SK-N-SH (cell line): Measurements from ENCODE around the gene OR9Q1. TPM values are rescaled to one million over a fixed set of nuclear protein-coding genes. Genes with fewer than 3 reads are reported as not detected.

ENCODE experiments used
- CTCF ChIA-PET: fragments of 300-600, 350-600 bp; formaldehyde crosslinking; extraction: SDS; loops from one replicate; lab custom pipeline; 2021; lab: Yijun Ruan, JAX
- POLR2A ChIA-PET: fragments of 350-600 bp; sonication (Branson Sonifier 250); formaldehyde crosslinking; extraction: SDS; loops from one replicate; lab custom pipeline; 2020; ENCODE audit warnings: antibody characterized with exemption, inconsistent platforms; lab: Yijun Ruan, JAX
- DNase-seq: peaks from one replicate; pipeline ENCODE4 v3.0.0; 2012
- H2AFZ ChIP-seq: fragments of 200-600 bp; sonication (generic); 2 replicates; pipeline ENCODE4 v1.8.1; 2016; ENCODE audit warnings: antibody characterized with exemption, mild to moderate bottlenecking, low read depth
- H3F3A ChIP-seq: fragments of 200-600 bp; sonication (generic); replicated peaks from 2 replicates; pipeline ENCODE3; 2016; ENCODE audit warnings: antibody characterized with exemption, mild to moderate bottlenecking; ENCODE audit not compliant: insufficient read depth
- H3K27ac ChIP-seq, 2 experiments: fragments of 200-500 bp in 1 of 2; fragments of 200-600 bp in 1 of 2; sonication (Bioruptor generic) in 1 of 2; sonication (generic), shearing (Covaris generic) in 1 of 2; 2 replicates each; pipeline versions ENCODE4 v1.5.1 to v1.6.1; 2014 to 2016; ENCODE audit warnings: low read depth in 2 of 2, inconsistent platforms in 1 of 2, low read length in 1 of 2, mild to moderate bottlenecking in 1 of 2, mixed read lengths in 1 of 2
- H3K27me3 ChIP-seq: fragments of 200-600 bp; sonication (generic), shearing (Covaris generic); 2 replicates; pipeline ENCODE4 v1.6.1; 2016; ENCODE audit warnings: mixed run types; ENCODE audit not compliant: insufficient read depth
- H3K36me3 ChIP-seq, 2 experiments: fragments of 200-500 bp in 1 of 2; fragments of 200-600 bp in 1 of 2; sonication (Bioruptor generic) in 1 of 2; sonication (generic) in 1 of 2; replicated peaks in 1 of 2; 2 replicates each; pipeline versions ENCODE3 to v1.5.1; 2014 to 2016; ENCODE audit warnings: low read length in 1 of 2, mild to moderate bottlenecking in 1 of 2; ENCODE audit not compliant: insufficient read depth in 2 of 2, control insufficient read depth in 1 of 2
- H3K4me1 ChIP-seq, 2 experiments: fragments of 200-500 bp in 1 of 2; fragments of 200-600 bp in 1 of 2; sonication (Bioruptor generic) in 1 of 2; sonication (generic), shearing (Covaris generic) in 1 of 2; 2 replicates each; pipeline versions ENCODE4 v1.5.1 to v1.6.1; 2014 to 2016; ENCODE audit warnings: low read depth in 1 of 2, low read length in 1 of 2, mixed run types in 1 of 2; ENCODE audit not compliant: insufficient read depth in 2 of 2, control insufficient read depth in 1 of 2
- H3K4me2 ChIP-seq: fragments of 200-600 bp; sonication (generic), shearing (Covaris generic); 2 replicates; pipeline ENCODE4 v1.6.1; 2017; ENCODE audit warnings: mixed run types
- H3K4me3 ChIP-seq, 2 experiments: fragments of 200-500 bp in 1 of 2; fragments of 200-600 bp in 1 of 2; sonication (Bioruptor generic) in 1 of 2; sonication (generic), shearing (Covaris generic) in 1 of 2; 2 replicates each; pipeline versions ENCODE4 v1.5.1 to v1.8.1; 2014 to 2016; ENCODE audit warnings: low read depth in 2 of 2, inconsistent platforms in 1 of 2, low read length in 1 of 2, mild to moderate bottlenecking in 1 of 2, mixed read lengths in 1 of 2, moderate library complexity in 1 of 2
- H3K79me2 ChIP-seq: fragments of 200-600 bp; sonication (generic); 2 replicates; pipeline ENCODE4 v1.8.1; 2017; ENCODE audit warnings: mild to moderate bottlenecking; ENCODE audit not compliant: insufficient read depth
- H3K9ac ChIP-seq: fragments of 200-600 bp; sonication (generic); 2 replicates; pipeline ENCODE4 v1.6.1; 2017; ENCODE audit warnings: mixed run types
- H3K9me2 ChIP-seq: fragments of 200-600 bp; sonication (generic); 2 replicates; pipeline ENCODE4 v1.6.1; 2017; ENCODE audit warnings: mixed run types
- H3K9me3 ChIP-seq: fragments of 200-600 bp; sonication (generic); 2 replicates; pipeline ENCODE4 v1.6.1; 2017; ENCODE audit warnings: mixed run types, mild to moderate bottlenecking, moderate library complexity
- H4K20me1 ChIP-seq: fragments of 200-600 bp; sonication (generic); 2 replicates; pipeline ENCODE4 v1.6.1; 2017; ENCODE audit warnings: mild to moderate bottlenecking, mixed run types; ENCODE audit not compliant: insufficient read depth
- EZH2phosphoT487 ChIP-seq: fragments of 200-600 bp; sonication (generic); IDR thresholded peaks from 2 replicates; pipeline ENCODE4 v1.6.1; 2017; ENCODE audit warnings: low read depth, mixed run types, mild to moderate bottlenecking, antibody characterized with exemption, moderate library complexity, borderline replicate concordance
- FOXJ3 ChIP-seq: sonication (generic); formaldehyde crosslinking; IDR thresholded peaks from 2 replicates; pipeline ENCODE4 v1.5.1; 2020; ENCODE audit warnings: mild to moderate bottlenecking, missing genetic modification reagents
- NFIC ChIP-seq: IDR thresholded peaks from 2 replicates; pipeline ENCODE4 v1.4.0; 2012; ENCODE audit warnings: borderline replicate concordance
- NRF1 ChIP-seq: IDR thresholded peaks from 2 replicates; pipeline ENCODE4 v1.6.1; 2012; ENCODE audit warnings: low read depth, mild to moderate bottlenecking, low read length
- RCOR1 ChIP-seq: fragments of 150-350 bp; IDR thresholded peaks from 2 replicates; pipeline ENCODE4 v1.6.1; 2017; ENCODE audit warnings: antibody characterized with exemption, low read length
- SMC3 ChIP-seq: IDR thresholded peaks from 2 replicates; pipeline ENCODE4 v1.6.1; 2012; ENCODE audit warnings: low read depth, low read length, improper control_type of control experiment
- TAF1 ChIP-seq: IDR thresholded peaks from 2 replicates; pipeline ENCODE4 v1.6.1; 2012; ENCODE audit warnings: low read depth, mild to moderate bottlenecking, low read length, moderate library complexity, borderline replicate concordance
- TCF12 ChIP-seq: IDR thresholded peaks from 2 replicates; pipeline ENCODE4 v1.4.0; 2012
- TEAD4 ChIP-seq: IDR thresholded peaks from 2 replicates; pipeline ENCODE4 v1.4.0; 2012; ENCODE audit warnings: mild to moderate bottlenecking, borderline replicate concordance; ENCODE audit not compliant: insufficient read depth
- YY1 ChIP-seq: IDR thresholded peaks from 2 replicates; pipeline ENCODE4 v1.4.0; 2012; ENCODE audit warnings: low read depth, mild to moderate bottlenecking
- WGBS: methylation state at CpG from one replicate; pipeline ENCODE4 v1.1.6; 2017; ENCODE audit warnings: low lambda C conversion rate; 5-methylcytosine and 5-hydroxymethylcytosine counted together
- polyA plus RNA-seq, 3 experiments: library from polyadenylated mRNA; depleted of rRNA; stranded (reverse); fragments of >200 nt; gene quantifications; 2 replicates each; pipeline ENCODE4 v1.2.3, GENCODE V29; 2012
- TF ChIP-seq, protein P1 (sequence below): fragments of 150-350 bp; IDR thresholded peaks from 2 replicates; pipeline ENCODE4 v1.6.1; 2016; ENCODE audit warnings: mild to moderate bottlenecking, low read depth, low read length
- TF ChIP-seq, protein P2 (sequence below): fragments of 150-350 bp; IDR thresholded peaks from 2 replicates; pipeline ENCODE4 v1.6.1; 2017; ENCODE audit warnings: antibody characterized with exemption, low read length, low read depth, borderline replicate concordance
- TF ChIP-seq, protein P3 (sequence below): IDR thresholded peaks from 2 replicates; pipeline ENCODE4 v1.4.0; 2012; ENCODE audit warnings: low read depth, borderline replicate concordance
- TF ChIP-seq, protein P4 (sequence below): IDR thresholded peaks from 2 replicates; pipeline ENCODE4; 2012
- TF ChIP-seq, protein P5 (sequence below): IDR thresholded peaks from 2 replicates; pipeline ENCODE4 v1.6.1; 2012; ENCODE audit warnings: mild to moderate bottlenecking, low read depth, low read length, moderate library complexity
- TF ChIP-seq, protein P6 (sequence below): IDR thresholded peaks from 2 replicates; pipeline ENCODE4 v1.4.0; 2012; ENCODE audit warnings: low read depth, borderline replicate concordance
- TF ChIP-seq, protein P7 (sequence below): fragments of 200-600 bp; sonication (generic); IDR thresholded peaks from 2 replicates; pipeline ENCODE4 v1.6.1; 2017; ENCODE audit warnings: antibody characterized with exemption, mild to moderate bottlenecking, moderate library complexity

OR9Q1 gene
- polyA plus RNA-seq, 1 of the 3 experiments (the other 2 are of a cell fraction): not detected

DNA sequence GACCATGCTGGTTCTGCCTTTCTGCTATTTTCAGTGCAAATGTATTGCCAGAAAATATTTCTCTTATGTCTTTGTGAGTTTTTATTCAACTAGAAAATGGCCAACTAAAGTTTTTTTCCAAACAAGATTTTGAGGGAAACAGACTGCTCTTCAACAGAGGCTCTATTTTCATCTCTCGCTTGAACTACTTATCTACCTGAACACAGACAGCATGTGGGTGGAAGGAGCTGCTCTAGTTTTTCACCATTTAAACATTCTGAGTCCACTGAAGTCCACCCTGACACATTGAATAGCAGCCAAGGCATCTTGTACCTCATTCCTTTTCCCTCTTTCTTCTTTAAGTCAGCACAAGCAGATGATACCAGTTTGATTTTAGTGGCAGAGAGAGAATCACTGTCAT lies 111.5 kb downstream of the OR9Q1 start:
- TF ChIP-seq, protein P1, sequence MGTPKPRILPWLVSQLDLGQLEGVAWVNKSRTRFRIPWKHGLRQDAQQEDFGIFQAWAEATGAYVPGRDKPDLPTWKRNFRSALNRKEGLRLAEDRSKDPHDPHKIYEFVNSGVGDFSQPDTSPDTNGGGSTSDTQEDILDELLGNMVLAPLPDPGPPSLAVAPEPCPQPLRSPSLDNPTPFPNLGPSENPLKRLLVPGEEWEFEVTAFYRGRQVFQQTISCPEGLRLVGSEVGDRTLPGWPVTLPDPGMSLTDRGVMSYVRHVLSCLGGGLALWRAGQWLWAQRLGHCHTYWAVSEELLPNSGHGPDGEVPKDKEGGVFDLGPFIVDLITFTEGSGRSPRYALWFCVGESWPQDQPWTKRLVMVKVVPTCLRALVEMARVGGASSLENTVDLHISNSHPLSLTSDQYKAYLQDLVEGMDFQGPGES: no peak
- TF ChIP-seq RCOR1: no peak
- TF ChIP-seq YY1: no peak
- TF ChIP-seq SMC3: no peak
- TF ChIP-seq, protein P2, sequence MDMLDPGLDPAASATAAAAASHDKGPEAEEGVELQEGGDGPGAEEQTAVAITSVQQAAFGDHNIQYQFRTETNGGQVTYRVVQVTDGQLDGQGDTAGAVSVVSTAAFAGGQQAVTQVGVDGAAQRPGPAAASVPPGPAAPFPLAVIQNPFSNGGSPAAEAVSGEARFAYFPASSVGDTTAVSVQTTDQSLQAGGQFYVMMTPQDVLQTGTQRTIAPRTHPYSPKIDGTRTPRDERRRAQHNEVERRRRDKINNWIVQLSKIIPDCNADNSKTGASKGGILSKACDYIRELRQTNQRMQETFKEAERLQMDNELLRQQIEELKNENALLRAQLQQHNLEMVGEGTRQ: no peak
- TF ChIP-seq NRF1: no peak
- TF ChIP-seq, protein P3, sequence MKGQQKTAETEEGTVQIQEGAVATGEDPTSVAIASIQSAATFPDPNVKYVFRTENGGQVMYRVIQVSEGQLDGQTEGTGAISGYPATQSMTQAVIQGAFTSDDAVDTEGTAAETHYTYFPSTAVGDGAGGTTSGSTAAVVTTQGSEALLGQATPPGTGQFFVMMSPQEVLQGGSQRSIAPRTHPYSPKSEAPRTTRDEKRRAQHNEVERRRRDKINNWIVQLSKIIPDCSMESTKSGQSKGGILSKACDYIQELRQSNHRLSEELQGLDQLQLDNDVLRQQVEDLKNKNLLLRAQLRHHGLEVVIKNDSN: no peak
- TF ChIP-seq TCF12: no peak
- TF ChIP-seq FOXJ3 (CRISPR knock-in tag): no peak
- TF ChIP-seq, protein P4, sequence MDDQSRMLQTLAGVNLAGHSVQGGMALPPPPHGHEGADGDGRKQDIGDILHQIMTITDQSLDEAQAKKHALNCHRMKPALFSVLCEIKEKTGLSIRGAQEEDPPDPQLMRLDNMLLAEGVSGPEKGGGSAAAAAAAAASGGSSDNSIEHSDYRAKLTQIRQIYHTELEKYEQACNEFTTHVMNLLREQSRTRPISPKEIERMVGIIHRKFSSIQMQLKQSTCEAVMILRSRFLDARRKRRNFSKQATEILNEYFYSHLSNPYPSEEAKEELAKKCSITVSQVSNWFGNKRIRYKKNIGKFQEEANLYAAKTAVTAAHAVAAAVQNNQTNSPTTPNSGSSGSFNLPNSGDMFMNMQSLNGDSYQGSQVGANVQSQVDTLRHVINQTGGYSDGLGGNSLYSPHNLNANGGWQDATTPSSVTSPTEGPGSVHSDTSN: no peak
- no peak for TF ChIP-seq NFIC
- TF ChIP-seq EZH2phosphoT487: no peak
- TF ChIP-seq, protein P5, sequence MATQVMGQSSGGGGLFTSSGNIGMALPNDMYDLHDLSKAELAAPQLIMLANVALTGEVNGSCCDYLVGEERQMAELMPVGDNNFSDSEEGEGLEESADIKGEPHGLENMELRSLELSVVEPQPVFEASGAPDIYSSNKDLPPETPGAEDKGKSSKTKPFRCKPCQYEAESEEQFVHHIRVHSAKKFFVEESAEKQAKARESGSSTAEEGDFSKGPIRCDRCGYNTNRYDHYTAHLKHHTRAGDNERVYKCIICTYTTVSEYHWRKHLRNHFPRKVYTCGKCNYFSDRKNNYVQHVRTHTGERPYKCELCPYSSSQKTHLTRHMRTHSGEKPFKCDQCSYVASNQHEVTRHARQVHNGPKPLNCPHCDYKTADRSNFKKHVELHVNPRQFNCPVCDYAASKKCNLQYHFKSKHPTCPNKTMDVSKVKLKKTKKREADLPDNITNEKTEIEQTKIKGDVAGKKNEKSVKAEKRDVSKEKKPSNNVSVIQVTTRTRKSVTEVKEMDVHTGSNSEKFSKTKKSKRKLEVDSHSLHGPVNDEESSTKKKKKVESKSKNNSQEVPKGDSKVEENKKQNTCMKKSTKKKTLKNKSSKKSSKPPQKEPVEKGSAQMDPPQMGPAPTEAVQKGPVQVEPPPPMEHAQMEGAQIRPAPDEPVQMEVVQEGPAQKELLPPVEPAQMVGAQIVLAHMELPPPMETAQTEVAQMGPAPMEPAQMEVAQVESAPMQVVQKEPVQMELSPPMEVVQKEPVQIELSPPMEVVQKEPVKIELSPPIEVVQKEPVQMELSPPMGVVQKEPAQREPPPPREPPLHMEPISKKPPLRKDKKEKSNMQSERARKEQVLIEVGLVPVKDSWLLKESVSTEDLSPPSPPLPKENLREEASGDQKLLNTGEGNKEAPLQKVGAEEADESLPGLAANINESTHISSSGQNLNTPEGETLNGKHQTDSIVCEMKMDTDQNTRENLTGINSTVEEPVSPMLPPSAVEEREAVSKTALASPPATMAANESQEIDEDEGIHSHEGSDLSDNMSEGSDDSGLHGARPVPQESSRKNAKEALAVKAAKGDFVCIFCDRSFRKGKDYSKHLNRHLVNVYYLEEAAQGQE: no peak
- TF ChIP-seq, protein P6, sequence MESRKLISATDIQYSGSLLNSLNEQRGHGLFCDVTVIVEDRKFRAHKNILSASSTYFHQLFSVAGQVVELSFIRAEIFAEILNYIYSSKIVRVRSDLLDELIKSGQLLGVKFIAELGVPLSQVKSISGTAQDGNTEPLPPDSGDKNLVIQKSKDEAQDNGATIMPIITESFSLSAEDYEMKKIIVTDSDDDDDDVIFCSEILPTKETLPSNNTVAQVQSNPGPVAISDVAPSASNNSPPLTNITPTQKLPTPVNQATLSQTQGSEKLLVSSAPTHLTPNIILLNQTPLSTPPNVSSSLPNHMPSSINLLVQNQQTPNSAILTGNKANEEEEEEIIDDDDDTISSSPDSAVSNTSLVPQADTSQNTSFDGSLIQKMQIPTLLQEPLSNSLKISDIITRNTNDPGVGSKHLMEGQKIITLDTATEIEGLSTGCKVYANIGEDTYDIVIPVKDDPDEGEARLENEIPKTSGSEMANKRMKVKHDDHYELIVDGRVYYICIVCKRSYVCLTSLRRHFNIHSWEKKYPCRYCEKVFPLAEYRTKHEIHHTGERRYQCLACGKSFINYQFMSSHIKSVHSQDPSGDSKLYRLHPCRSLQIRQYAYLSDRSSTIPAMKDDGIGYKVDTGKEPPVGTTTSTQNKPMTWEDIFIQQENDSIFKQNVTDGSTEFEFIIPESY: no peak
- no peak for TF ChIP-seq TAF1
- TF ChIP-seq, protein P7, sequence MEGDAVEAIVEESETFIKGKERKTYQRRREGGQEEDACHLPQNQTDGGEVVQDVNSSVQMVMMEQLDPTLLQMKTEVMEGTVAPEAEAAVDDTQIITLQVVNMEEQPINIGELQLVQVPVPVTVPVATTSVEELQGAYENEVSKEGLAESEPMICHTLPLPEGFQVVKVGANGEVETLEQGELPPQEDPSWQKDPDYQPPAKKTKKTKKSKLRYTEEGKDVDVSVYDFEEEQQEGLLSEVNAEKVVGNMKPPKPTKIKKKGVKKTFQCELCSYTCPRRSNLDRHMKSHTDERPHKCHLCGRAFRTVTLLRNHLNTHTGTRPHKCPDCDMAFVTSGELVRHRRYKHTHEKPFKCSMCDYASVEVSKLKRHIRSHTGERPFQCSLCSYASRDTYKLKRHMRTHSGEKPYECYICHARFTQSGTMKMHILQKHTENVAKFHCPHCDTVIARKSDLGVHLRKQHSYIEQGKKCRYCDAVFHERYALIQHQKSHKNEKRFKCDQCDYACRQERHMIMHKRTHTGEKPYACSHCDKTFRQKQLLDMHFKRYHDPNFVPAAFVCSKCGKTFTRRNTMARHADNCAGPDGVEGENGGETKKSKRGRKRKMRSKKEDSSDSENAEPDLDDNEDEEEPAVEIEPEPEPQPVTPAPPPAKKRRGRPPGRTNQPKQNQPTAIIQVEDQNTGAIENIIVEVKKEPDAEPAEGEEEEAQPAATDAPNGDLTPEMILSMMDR: no peak
- TF ChIP-seq TEAD4: no peak
- Histone ChIP-seq H2AFZ (no peak overlapping the region), H3K27ac (no peak overlapping the region), H3F3A (no peaks in the 10 kb centered on the region), H3K4me2 (no peak overlapping the region), H3K27me3 (no peaks in the 10 kb centered on the region), H3K9me2 (no peaks in the 10 kb centered on the region), H3K9ac (no peak overlapping the region), H3K36me3 (no peaks in the 10 kb centered on the region), H3K9me3 (no peaks in the 10 kb centered on the region), H4K20me1 (no peaks in the 10 kb centered on the region), H3K4me1 (no peaks in the 10 kb centered on the region), H3K4me3 (no peak overlapping the region), H3K79me2 (no peaks in the 10 kb centered on the region)
- DNase-seq: no peak
- POLR2A ChIA-PET: no interaction called here
- 0% methylated on average over 1 of the region's 1 CpG for WGBS
- CTCF ChIA-PET: interaction anchor here (1.5 kb wide), 1 partner anchor 16 kb away, joined by 3 read pairs; no protein-coding TSS in a partner anchor
